GM19351 (cell line): ENCODE results near the gene HIVEP3.

ENCODE experiments used
- ATAC-seq: cut with Tn5 transposase; IDR thresholded peaks from one replicate; pipeline ENCODE4 v1.9.1; 2021; ENCODE audit warnings: mild to moderate bottlenecking, moderate library complexity; ENCODE audit not compliant: unreplicated experiment

HIVEP3 gene

DNA sequence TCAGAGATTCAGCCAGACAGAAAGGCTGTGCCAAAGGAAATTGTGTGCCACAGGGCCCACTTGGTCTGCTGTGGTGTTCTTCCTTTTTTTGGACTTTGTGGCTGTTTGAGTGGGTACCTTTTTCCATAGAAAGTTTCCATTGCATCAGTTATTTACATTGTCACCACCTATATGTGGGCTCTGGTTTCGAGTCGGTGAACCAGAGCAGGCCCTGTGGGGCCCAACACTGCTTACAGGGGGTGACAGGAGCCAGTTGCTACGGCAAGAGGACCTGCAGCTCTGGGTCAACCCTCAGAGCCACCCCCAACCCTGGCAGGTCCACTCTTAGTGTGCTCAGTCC is 277.3 kb downstream of the HIVEP3 start:
- peak; percentile 47 for ATAC-seq

DNA sequence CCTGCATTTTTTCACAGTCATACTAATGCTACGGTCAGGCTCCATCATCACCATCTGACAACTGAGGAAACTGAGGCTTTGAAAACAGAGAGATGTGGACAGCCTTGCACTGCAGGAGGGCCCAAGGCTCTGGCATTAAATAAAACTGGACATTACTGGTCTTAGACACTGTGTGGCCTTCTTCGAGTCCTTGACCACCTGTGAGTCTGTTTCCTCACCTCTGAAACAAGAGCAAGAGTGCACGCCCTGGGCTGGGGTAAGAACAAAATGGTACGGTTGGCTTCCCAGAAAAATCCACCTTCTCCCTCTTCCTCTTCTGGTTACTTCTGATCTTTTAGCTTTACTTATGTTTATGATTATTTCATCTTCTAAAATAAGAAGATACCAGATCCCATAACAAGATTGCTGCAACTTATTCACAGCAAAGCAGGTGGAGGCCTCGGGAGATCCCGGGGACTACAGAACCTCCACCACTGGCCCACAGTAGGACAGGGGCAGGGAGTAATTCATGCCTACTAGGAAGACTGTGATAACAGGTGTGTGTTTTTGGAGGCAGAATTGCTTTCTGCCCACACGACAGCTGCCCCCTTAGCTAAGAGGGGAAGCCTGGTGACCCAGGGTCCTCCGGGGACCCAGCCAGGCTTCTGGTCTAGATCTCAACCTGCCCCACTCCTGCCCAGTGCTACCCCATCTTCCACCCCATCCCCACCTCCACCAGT is 277.8 kb downstream of the HIVEP3 start:
- no peak for ATAC-seq

GRCh38 chr1:41640141-41640751 is 278.5 kb downstream of the HIVEP3 start:
- ATAC-seq: no peak

GRCh38 chr1:41639332-41639936 is 279.3 kb downstream of the HIVEP3 start:
- peak; percentile 49 for ATAC-seq

DNA sequence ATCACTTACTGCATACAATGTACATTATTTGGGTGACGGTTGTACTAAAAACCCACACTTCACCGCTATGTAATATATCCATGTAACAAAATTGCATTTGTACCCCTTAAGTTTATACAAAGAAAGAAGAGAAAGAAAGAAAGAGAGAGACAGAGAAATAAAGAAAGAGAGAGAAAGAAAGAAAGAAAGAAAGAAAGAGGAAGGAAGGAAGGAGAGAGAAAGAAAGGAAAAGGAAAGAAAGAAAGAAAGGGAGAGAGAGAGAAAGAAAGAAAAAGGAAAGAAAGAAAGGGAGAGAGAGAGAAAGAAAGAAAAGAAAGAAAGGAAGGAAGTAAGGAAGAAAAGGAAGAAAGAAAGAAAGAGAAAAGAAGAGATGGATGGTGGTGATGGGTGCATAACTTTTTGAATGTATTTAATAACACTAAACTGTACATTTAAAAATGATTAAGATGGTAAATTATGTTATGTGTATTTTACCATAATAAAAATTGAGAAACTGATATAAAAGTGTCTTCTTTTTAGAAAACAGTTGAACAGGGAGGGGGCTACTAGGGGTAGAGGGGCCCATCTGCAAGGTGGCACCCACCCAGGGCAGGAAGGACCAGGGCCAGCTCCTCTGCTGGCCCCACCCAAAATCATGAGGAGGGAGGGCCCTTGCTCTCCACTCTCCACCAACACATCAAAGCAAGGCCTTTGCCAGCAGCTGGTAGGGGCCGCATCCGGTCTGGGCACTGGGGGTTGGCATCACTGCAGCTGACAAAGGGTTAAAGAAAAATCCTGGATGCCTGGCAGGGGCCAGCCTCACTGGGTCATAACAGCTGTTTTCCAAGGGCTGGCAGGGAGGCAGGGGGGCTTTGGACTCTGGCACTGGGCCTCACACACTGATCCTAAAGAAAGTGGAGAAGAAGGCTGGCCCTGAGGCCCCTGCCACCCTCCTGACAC is 280.4 kb downstream of the HIVEP3 start:
- ATAC-seq: no peak

GRCh38 chr1:41637367-41637766 is 281.4 kb downstream of the HIVEP3 start:
- no peak for ATAC-seq

DNA sequence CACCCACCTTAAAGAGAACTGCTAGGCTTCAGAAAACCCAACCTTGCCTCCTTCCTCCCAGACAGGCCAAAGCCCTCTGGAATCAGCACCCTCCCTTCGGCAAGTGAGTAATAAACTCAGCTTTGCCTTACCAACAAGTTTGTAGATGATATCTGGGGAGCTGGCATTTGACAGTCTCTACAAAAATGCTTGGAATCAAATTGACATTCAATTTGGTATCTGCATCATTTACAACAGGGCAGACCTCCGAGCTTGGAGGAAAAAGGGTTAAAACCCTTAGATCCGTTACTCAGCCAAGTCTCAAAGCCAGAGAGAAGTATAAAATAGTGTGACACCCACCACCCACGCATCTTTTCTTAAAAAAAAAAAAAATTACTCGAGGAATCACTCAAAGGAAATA is 285.0 kb downstream of the HIVEP3 start:
- ATAC-seq: no peak

GRCh38 chr1:41632781-41633575 is 285.7 kb downstream of the HIVEP3 start:
- ATAC-seq: no peak

GRCh38 chr1:41631971-41632370 is 286.8 kb downstream of the HIVEP3 start:
- ATAC-seq: no peak

- no peak for ATAC-seq
Measured at GRCh38 chr1:41631154-41631553, 287.6 kb downstream of the HIVEP3 start.

- no peak for ATAC-seq
Measured at GRCh38 chr1:41629571-41629970, 289.2 kb downstream of the HIVEP3 start.

- ATAC-seq: no peak
Measured at GRCh38 chr1:41629141-41629540, 289.6 kb downstream of the HIVEP3 start.

DNA sequence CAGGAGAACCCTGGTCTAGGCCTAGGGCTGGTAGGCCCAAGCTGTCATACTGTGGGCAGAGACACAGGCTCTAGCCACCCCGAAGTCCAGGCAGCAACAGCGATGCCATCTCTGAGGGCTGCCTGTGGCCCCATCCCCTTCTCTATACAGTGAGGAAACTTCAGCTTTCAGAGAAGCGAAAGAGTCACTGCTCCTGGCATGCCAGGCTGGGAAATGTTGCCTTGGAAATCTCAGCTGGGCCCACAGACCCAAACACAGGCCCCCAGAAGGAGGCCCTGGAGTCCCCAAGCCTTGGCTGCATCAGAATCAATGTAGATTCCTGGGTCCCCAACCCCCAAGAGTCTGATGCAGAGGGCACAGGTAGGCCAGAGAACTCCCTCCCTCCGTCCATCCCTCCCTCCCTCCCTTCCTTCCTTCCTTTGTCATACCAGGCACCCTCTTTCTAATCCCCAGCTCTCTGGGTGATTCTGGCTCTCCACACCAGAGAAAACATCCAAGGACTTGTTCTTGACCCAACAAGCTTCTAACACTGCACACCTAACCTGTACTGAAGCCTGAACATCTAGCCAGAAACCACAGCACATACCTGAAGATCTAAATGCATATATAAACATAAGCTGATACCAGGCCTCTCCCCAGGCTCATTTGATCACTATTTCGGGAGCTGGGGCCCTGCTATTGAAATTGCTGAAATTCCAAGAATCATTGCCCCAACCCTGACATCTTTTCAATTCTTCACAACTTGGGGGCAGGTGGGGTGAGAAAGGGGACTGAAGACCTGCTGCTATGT is 291.0 kb downstream of the HIVEP3 start:
- ATAC-seq: no peak

DNA sequence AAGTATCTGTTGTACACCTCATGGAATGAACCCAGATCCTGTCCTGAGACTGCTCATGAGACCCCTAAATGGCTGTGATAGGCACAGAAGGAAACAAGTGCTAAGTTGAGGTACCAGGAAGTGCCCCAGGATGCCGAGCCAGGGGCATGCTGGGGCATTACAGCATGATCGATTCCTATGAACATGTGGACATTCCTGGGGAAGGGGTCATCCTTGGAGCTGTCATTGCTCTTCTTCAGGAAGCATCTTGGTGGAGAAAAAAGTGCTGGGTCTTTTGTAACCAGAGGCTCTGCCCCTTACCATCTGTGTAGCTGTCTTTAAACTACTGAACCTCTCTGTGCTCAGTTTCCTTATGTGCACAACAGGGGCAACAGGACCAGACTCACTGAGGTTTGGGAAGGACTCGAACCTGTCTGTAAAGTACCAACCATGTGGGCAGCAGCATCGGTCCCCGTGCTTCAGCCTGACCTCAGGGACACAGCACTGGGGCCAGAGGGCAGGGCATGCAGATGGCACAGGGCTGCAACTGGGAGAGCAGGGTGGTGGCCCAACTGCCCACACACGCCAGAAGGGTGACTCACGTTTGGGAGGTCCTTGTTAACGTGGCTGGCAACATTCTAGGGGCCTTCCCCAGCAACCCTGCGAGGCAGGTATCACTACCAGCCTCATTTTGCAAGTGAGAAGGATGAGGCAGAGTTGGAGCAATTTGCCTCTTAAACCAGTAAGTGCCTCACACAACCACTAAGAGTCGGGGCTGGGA is 291.9 kb downstream of the HIVEP3 start:
- no peak for ATAC-seq

DNA sequence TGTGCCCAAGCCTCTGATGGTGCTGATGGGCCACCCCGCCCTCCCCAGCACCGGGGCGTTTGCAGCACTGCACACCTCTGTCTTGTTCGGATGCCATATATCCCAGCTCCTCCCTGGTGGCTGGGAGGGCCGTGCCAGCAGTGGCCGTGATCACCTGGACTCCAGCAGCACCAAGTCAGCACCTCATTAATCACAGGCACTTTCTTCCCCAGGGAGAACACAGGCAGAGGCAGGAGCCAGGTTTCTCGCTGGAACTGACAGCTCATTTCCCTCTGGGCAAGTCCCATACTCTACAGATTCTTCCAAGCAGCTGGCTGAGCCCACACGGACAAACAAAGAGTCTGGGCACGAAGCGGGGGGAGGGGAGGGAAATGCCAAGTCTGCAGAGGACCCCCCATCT is 292.6 kb downstream of the HIVEP3 start:
- ATAC-seq: no peak

GRCh38 chr1:41623736-41624135 is 295.0 kb downstream of the HIVEP3 start:
- ATAC-seq: no peak

DNA sequence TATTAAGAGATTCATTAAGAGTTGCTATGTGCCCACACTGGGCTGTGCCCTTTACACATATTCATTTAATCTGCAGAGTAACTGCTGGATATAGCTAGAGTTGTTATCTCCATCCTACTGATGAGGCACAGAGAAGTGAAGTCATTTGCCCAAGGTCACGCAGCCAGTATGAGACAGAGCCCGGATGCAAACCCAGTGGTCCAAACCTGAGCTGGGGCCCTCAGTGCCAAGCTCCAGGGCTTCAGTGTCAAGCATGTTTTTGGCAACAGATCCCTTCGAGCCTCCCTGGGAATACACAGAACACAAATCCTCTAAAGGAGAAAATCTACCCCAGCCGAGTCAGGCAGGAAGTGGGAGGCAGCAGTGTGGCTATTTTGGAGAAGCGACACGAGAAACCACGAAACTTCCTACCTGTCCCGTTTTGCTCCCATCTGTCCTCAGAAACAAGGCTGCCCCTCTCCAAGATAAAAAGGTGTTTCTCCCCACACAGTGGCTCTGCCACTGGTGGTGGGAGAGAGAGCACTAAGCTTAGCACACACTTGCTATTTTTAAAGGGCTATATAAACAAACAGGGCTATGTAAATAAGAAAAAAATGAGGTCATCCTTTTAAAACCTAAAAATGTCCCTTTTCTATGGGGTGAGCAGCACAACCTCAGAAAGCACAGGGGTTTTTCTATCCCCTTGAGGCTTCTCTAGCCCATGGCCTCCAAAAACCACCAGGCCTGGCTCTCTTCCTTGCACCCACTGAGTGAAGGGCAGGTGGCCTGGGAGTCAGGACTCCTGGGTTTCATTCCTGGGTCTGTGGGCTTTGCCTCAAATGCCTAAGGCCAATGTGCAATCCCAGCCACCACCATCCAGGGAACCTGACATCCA is 295.6 kb downstream of the HIVEP3 start:
- ATAC-seq: peak; percentile 78

DNA sequence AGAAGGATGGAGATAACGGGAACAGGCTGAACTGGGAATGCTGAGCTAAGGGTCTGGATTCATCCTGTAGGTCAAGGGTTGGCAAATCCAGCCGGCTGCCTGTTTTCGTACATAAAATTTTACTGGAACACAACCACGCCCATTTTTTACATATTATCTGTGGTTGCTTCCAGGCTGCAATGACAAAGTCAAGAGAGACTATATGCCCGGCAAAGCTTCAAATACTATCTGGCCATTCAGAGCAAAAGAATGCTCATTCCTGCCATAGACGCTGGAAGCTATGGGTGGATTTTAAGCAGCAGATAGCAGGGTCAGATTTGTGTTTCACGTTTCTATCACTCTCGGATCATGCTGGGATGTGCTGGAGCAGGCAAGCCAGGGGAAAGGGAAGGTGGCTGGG is 296.3 kb downstream of the HIVEP3 start:
- no peak for ATAC-seq
